ENCODE data around the gene NEFH. TPM values are rescaled to one million over a fixed set of nuclear protein-coding genes. Genes with fewer than 3 reads are reported as not detected.

NEFH gene
- total RNA-seq, 1 donor from 2014 or later = 1.0 TPM

DNA sequence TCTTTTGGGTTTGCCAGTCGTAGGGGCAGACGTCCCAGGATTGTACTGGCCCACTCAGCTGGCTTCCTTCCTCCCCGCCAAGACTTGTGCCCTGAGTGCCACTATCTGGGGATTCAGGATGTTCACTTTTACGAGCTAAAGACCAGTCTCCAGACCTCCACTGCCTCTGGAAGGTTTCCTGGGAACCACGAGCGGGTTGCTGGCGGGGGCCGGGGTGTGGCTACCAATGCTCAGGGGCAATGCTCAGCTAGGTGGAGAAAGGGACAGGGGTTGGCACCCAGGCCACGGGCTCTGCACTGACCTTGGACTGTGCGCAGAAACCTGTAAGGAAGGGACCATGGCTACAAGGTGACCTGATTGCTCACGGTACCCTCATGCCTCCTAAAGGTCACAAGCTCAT, 2.2 kb downstream of the NEFH start:
- TF ChIP-seq, protein P1, sequence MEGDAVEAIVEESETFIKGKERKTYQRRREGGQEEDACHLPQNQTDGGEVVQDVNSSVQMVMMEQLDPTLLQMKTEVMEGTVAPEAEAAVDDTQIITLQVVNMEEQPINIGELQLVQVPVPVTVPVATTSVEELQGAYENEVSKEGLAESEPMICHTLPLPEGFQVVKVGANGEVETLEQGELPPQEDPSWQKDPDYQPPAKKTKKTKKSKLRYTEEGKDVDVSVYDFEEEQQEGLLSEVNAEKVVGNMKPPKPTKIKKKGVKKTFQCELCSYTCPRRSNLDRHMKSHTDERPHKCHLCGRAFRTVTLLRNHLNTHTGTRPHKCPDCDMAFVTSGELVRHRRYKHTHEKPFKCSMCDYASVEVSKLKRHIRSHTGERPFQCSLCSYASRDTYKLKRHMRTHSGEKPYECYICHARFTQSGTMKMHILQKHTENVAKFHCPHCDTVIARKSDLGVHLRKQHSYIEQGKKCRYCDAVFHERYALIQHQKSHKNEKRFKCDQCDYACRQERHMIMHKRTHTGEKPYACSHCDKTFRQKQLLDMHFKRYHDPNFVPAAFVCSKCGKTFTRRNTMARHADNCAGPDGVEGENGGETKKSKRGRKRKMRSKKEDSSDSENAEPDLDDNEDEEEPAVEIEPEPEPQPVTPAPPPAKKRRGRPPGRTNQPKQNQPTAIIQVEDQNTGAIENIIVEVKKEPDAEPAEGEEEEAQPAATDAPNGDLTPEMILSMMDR (IDR thresholded peaks at IDR 0.05) = no peak
- peaks cover 58% of the 10 kb centered on the region for H3K27me3 ChIP-seq (ENCODE audit: low read depth)
- H3K27ac ChIP-seq = no peak overlapping the region
- intact Hi-C loops (cut with DNase I) = no loop called here
- H3K4me1 ChIP-seq = peaks cover 13% of the 10 kb centered on the region
- ATAC-seq (no peak), DNase-seq (no peak)
- no peaks in the 10 kb centered on the region for H3K9me3 ChIP-seq
- H3K4me3 ChIP-seq = no peak overlapping the region
- no peaks in the 10 kb centered on the region for H3K36me3 ChIP-seq

DNA sequence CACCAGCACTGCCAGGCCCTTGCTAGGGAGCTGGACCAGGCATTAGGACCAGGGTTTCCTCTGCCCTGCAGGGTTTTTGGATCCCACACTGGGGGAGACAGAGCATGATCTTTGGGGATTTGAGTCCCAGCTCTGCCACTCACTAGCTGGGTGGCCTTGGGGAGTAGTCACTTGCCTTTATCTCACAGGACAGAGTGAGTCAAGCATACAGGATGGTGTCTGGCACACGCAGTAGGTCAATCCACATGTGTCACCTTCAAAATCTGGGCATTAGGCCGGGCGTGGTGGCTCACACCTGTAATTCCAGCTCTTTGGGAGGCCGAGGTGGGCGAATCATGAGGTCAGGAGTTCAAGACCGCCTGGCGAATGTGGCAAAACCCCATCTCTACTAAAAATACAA, 2.7 kb downstream of the NEFH start:
- Histone ChIP-seq H3K4me1 (peaks cover 13% of the 10 kb centered on the region), H3K4me3 (no peak overlapping the region), H3K9me3 (no peaks in the 10 kb centered on the region), H3K36me3 (no peaks in the 10 kb centered on the region), H3K27me3 (ENCODE audit: low read depth) (peaks cover 56% of the 10 kb centered on the region), H3K27ac (no peak overlapping the region)
- DNase-seq (no peak), ATAC-seq (no peak)
- intact Hi-C loops (cut with DNase I) = no loop called here
- TF ChIP-seq, protein P1 (IDR thresholded peaks at IDR 0.05) = no peak

DNA sequence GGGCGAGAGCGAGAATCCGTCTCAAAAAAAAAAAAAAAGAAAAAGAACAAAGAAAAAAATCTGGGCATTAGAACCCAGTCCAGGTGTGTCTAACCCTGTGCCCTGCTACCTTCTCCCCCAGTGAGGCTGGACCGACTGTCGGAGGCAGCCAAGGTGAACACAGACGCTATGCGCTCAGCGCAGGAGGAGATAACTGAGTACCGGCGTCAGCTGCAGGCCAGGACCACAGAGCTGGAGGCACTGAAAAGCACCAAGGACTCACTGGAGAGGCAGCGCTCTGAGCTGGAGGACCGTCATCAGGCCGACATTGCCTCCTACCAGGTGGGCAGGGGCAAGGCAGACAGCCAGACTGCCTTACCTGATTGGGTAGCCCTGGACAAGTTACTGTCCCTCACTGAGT, 3.2 kb downstream of the NEFH start:
- Histone ChIP-seq H3K36me3 (no peaks in the 10 kb centered on the region), H3K27ac (no peak overlapping the region), H3K9me3 (no peaks in the 10 kb centered on the region), H3K4me1 (peaks cover 13% of the 10 kb centered on the region), H3K4me3 (no peak overlapping the region), H3K27me3 (ENCODE audit: low read depth) (peaks cover 51% of the 10 kb centered on the region)
- no peak for ATAC-seq
- no peak for DNase-seq
- intact Hi-C loops (cut with DNase I) = no loop called here
- TF ChIP-seq, protein P1 (IDR thresholded peaks at IDR 0.05) = no peak

DNA sequence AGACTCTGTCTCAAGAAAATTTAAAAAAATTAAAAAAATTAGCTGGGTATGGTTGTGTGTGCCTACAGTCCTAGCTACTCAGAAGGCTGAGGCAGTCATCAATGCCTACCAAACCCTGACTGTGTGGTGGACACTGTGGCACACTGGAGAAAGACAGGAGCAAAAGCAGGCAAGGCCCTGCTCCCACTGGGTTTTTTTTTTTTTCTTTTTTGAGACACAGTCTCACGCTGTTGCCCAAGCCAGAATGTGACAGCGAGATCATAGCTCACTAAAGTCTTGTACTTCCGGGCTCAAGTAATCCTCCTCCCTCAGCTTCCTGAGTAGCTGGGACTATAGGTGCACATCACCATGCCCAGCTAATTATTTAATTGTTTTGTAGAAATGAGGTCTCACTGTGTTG, 4.6 kb downstream of the NEFH start:
- H3K4me1 ChIP-seq = peaks cover 13% of the 10 kb centered on the region
- intact Hi-C loops (cut with DNase I) = no loop called here
- H3K4me3 ChIP-seq = no peak overlapping the region
- peaks cover 37% of the 10 kb centered on the region for H3K27me3 ChIP-seq (ENCODE audit: low read depth)
- TF ChIP-seq, protein P1 (IDR thresholded peaks at IDR 0.05) = no peak
- H3K36me3 ChIP-seq = no peaks in the 10 kb centered on the region
- no peak for DNase-seq
- H3K27ac ChIP-seq = no peak overlapping the region
- H3K9me3 ChIP-seq = no peaks in the 10 kb centered on the region
- no peak for ATAC-seq

DNA sequence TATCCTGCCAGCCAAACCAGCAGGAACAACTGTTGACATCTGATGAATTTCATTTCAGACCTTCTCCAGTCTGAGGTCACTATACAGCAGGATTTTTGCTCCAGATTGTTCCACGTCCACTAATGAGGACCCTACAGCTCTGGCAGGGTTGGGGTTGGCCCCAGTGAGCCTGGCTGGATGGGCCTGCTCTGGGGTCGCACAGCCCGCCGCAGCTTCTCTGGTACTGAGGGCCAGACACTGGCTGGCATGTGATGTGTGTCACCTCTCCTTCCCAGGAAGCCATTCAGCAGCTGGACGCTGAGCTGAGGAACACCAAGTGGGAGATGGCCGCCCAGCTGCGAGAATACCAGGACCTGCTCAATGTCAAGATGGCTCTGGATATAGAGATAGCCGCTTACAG, 5.4 kb downstream of the NEFH start:
- ATAC-seq (no peak), DNase-seq (no peak)
- intact Hi-C loops (cut with DNase I) = no loop called here
- H3K4me1 ChIP-seq = peaks cover 6% of the 10 kb centered on the region
- H3K4me3 ChIP-seq = no peak overlapping the region
- no peaks in the 10 kb centered on the region for H3K9me3 ChIP-seq
- TF ChIP-seq, protein P1 (IDR thresholded peaks at IDR 0.05) = no peak
- no peak overlapping the region for H3K27ac ChIP-seq
- H3K27me3 ChIP-seq (ENCODE audit: low read depth) = peaks cover 29% of the 10 kb centered on the region
- H3K36me3 ChIP-seq = no peaks in the 10 kb centered on the region
